Liver (tissue), 9 donors: Measurements from ENCODE around the gene TOX2. TPM values are rescaled to one million over a fixed set of nuclear protein-coding genes. Genes with fewer than 3 reads are reported as not detected.

ENCODE experiments used
- DNase-seq: peaks from one replicate; pipeline ENCODE4 v3.0.0-alpha.2; 2017; ENCODE audit warnings: low spot score
- H3K27ac ChIP-seq, 2 donors: one replicate each; pipeline ENCODE4 v1.7.0; 2013; ENCODE audit warnings: inconsistent platforms in 2 of 2, low read length in 2 of 2, control low read depth in 1 of 2, low read depth in 1 of 2, mild to moderate bottlenecking in 1 of 2
- H3K27me3 ChIP-seq, 4 donors: one replicate each; pipeline versions ENCODE4 v1.6.1 to v1.7.0; 2013; ENCODE audit warnings: low read length in 3 of 4, inconsistent platforms in 1 of 4, mild to moderate bottlenecking in 1 of 4, moderate library complexity in 1 of 4; ENCODE audit not compliant: control insufficient read depth in 4 of 4, insufficient read depth in 4 of 4
- H3K36me3 ChIP-seq, 4 donors: one replicate each; pipeline versions ENCODE4 v1.6.1 to v1.7.0; 2013; ENCODE audit warnings: low read length in 3 of 4, mild to moderate bottlenecking in 3 of 4, low read depth in 1 of 4, moderate library complexity in 1 of 4; ENCODE audit not compliant: control insufficient read depth in 4 of 4, insufficient read depth in 3 of 4
- H3K4me1 ChIP-seq, 4 donors: one replicate each; pipeline versions ENCODE4 v1.6.1 to v1.7.0; 2013; ENCODE audit warnings: low read length in 3 of 4, mild to moderate bottlenecking in 3 of 4, moderate library complexity in 1 of 4; ENCODE audit not compliant: control insufficient read depth in 4 of 4, insufficient read depth in 4 of 4
- H3K4me3 ChIP-seq, 3 donors: one replicate each; pipeline versions ENCODE4 v1.6.1 to v1.7.0; 2013; ENCODE audit warnings: low read length in 3 of 3, control low read depth in 1 of 3, low read depth in 1 of 3, mild to moderate bottlenecking in 1 of 3
- H3K9ac ChIP-seq, 2 donors: one replicate each; pipeline ENCODE4 v1.7.0; 2013; ENCODE audit warnings: low read length in 2 of 2, mild to moderate bottlenecking in 2 of 2, moderate library complexity in 2 of 2, control low read depth in 1 of 2, low read depth in 1 of 2
- H3K9me3 ChIP-seq, 4 donors: one replicate each; pipeline versions ENCODE4 v1.6.1 to v1.7.0; 2013; ENCODE audit warnings: low read length in 3 of 4; ENCODE audit not compliant: control insufficient read depth in 4 of 4
- ATF3 ChIP-seq: IDR thresholded peaks from 2 replicates; pipeline ENCODE4 v1.6.1; 2016; ENCODE audit warnings: antibody characterized with exemption
- CTCF ChIP-seq: fragments of 150-350 bp; IDR thresholded peaks from 2 replicates; pipeline ENCODE4 v1.5.1; 2017; ENCODE audit warnings: improper control_type of control experiment, low read depth, low read length; ENCODE audit not compliant: missing input control
- EGR1 ChIP-seq, 2 donors: IDR thresholded peaks; 2 replicates each; pipeline ENCODE4 v1.6.1; 2016 to 2018; ENCODE audit warnings: antibody characterized with exemption in 2 of 2, low read depth in 2 of 2
- FOXA1 ChIP-seq: IDR thresholded peaks from 2 replicates; pipeline ENCODE4 v1.6.1; 2016; ENCODE audit warnings: antibody characterized with exemption
- FOXA2 ChIP-seq: IDR thresholded peaks from 2 replicates; pipeline ENCODE4 v1.6.1; 2016; ENCODE audit warnings: antibody characterized with exemption
- GABPA ChIP-seq, 2 donors: IDR thresholded peaks in 1 of 2; conservative IDR thresholded peaks in 1 of 2; 2 replicates each; pipeline ENCODE4 v1.6.1; 2016; ENCODE audit warnings: antibody characterized with exemption in 2 of 2, mild to moderate bottlenecking in 1 of 2, moderate library complexity in 1 of 2
- HNF4A ChIP-seq, 2 donors: conservative IDR thresholded peaks; 2 replicates each; pipeline ENCODE4 v1.6.1; 2016; ENCODE audit warnings: antibody characterized with exemption in 2 of 2, mild to moderate bottlenecking in 2 of 2
- HNF4G ChIP-seq: IDR thresholded peaks from 2 replicates; pipeline ENCODE4 v1.6.1; 2016; ENCODE audit warnings: antibody characterized with exemption
- JUND ChIP-seq, 2 donors: IDR thresholded peaks; 2 replicates each; pipeline ENCODE4 v1.6.1; 2016; ENCODE audit warnings: antibody characterized with exemption in 2 of 2
- MAX ChIP-seq: IDR thresholded peaks from 2 replicates; pipeline ENCODE4 v1.6.1; 2016; ENCODE audit warnings: antibody characterized with exemption
- NR2F2 ChIP-seq: IDR thresholded peaks from 2 replicates; pipeline ENCODE4 v1.6.1; 2016; ENCODE audit warnings: antibody characterized with exemption
- RAD21 ChIP-seq, 2 donors: IDR thresholded peaks; 2 replicates each; pipeline ENCODE4 v1.6.1; 2016; ENCODE audit warnings: antibody characterized with exemption in 2 of 2, mild to moderate bottlenecking in 2 of 2
- REST ChIP-seq: IDR thresholded peaks from 2 replicates; pipeline ENCODE4 v1.6.1; 2016; ENCODE audit warnings: antibody characterized with exemption, mild to moderate bottlenecking
- RXRA ChIP-seq, 2 donors: IDR thresholded peaks; 2 replicates each; pipeline ENCODE4 v1.6.1; 2017 to 2018; ENCODE audit warnings: antibody characterized with exemption in 2 of 2, mild to moderate bottlenecking in 1 of 2
- SP1 ChIP-seq: IDR thresholded peaks from 2 replicates; pipeline ENCODE4 v1.6.1; 2018; ENCODE audit warnings: antibody characterized with exemption, mild to moderate bottlenecking
- TAF1 ChIP-seq: conservative IDR thresholded peaks from 2 replicates; pipeline ENCODE4 v1.6.1; 2016; ENCODE audit warnings: antibody characterized with exemption, mild to moderate bottlenecking
- YY1 ChIP-seq: IDR thresholded peaks from 2 replicates; pipeline ENCODE4 v1.6.1; 2016; ENCODE audit warnings: antibody characterized with exemption, mild to moderate bottlenecking
- ZBTB33 ChIP-seq: IDR thresholded peaks from 2 replicates; pipeline ENCODE4 v1.6.1; 2016; ENCODE audit warnings: antibody characterized with exemption
- WGBS: extraction: QIAGEN DNeasy Blood & Tissue Kit; methylation state at CpG from one replicate; pipeline ENCODE4 v1.1.7; 2013; 5-methylcytosine and 5-hydroxymethylcytosine counted together
- polyA plus RNA-seq, 2 donors: library from polyadenylated mRNA; stranded (reverse) in 1 of 2; unstranded in 1 of 2; fragments of 200-250 nt in 1 of 2; fragments of >200 nt in 1 of 2; fragmentation: Nextera tagmentation in 1 of 2; extraction: Ambion mirVana in 1 of 2; gene quantifications; one replicate each; pipeline versions ENCODE4 v1.2.1 to v1.2.3, GENCODE V29; 2013 to 2015
- total RNA-seq, 2 donors: library from RNA; depleted of rRNA; stranded (reverse); fragments of >200 nt; gene quantifications; one replicate each; pipeline ENCODE4 v1.2.3, GENCODE V29; 2014
- donor health status: healthy.
- donor health status: healthy.
- donor health status: healthy.
- donor health status: healthy.
- donor health status: healthy.

The TOX2 gene
- total and polyA plus RNA-seq, 4 donors: 0.33 to 2.7 (median 1.4) TPM

- no peaks in the 10 kb centered on the region for H3K9me3 ChIP-seq
- H3K4me1 ChIP-seq: peaks cover 0 to 1% (median 0%) of the 10 kb centered on the region in 4 donors
- TF ChIP-seq YY1 (no peak), HNF4G (no peak)
- H3K4me3 ChIP-seq: no peak overlapping the region
- H3K27ac ChIP-seq: no peak overlapping the region
- 97% methylated on average over 2 of the region's 2 CpGs for WGBS
- no peak for DNase-seq
- H3K36me3 ChIP-seq: no peaks in the 10 kb centered on the region
- no peak overlapping the region for H3K9ac ChIP-seq
- no peaks in the 10 kb centered on the region for H3K27me3 ChIP-seq
Measured at GRCh38 chr20:43972692-43973091, 58.0 kb downstream of the TOX2 start.

GRCh38 chr20:43973231-43973630 is 58.6 kb downstream of the TOX2 start:
- no peak for TF ChIP-seq GABPA (IDR thresholded peaks at IDR 0.05 in 1 of 2, conservative IDR thresholded peaks at IDR 0.05 in 1 of 2)
- no peaks in the 10 kb centered on the region for H3K36me3 ChIP-seq
- no peak for DNase-seq
- H3K27me3 ChIP-seq: no peaks in the 10 kb centered on the region
- H3K9me3 ChIP-seq: no peaks in the 10 kb centered on the region
- no peak overlapping the region for H3K9ac ChIP-seq
- WGBS: 95% methylated on average over 6 of the region's 6 CpGs
- H3K4me3 ChIP-seq: no peak overlapping the region
- peaks cover 0 to 1% (median 0%) of the 10 kb centered on the region in 4 donors for H3K4me1 ChIP-seq
- H3K27ac ChIP-seq: no peak overlapping the region

GRCh38 chr20:43973671-43974450 is 59.2 kb downstream of the TOX2 start:
- H3K4me1 ChIP-seq: peaks cover 0 to 1% (median 0%) of the 10 kb centered on the region in 4 donors
- H3K9me3 ChIP-seq: no peaks in the 10 kb centered on the region
- H3K9ac ChIP-seq: no peak overlapping the region
- no peak overlapping the region for H3K4me3 ChIP-seq
- no peak for TF ChIP-seq FOXA2
- no peak for TF ChIP-seq SP1
- no peak for TF ChIP-seq ATF3
- no peak for TF ChIP-seq RAD21 (IDR thresholded peaks at IDR 0.05)
- TF ChIP-seq MAX: no peak
- no peak for TF ChIP-seq REST
- no peak for TF ChIP-seq GABPA (IDR thresholded peaks at IDR 0.05 in 1 of 2, conservative IDR thresholded peaks at IDR 0.05 in 1 of 2)
- no peak for TF ChIP-seq RXRA (IDR thresholded peaks at IDR 0.05)
- TF ChIP-seq JUND (IDR thresholded peaks at IDR 0.05): no peak
- no peak for TF ChIP-seq HNF4G
- TF ChIP-seq TAF1: no peak
- TF ChIP-seq FOXA1: no peak
- no peak for TF ChIP-seq ZBTB33
- TF ChIP-seq NR2F2: no peak
- no peak for TF ChIP-seq HNF4A (conservative IDR thresholded peaks at IDR 0.05)
- TF ChIP-seq CTCF: no peak
- no peak for TF ChIP-seq YY1
- TF ChIP-seq EGR1 (IDR thresholded peaks at IDR 0.05; ENCODE audit: low read depth in 2 of 2): no peak
- WGBS: 87% methylated on average over 8 of the region's 8 CpGs
- H3K36me3 ChIP-seq: no peaks in the 10 kb centered on the region
- H3K27me3 ChIP-seq: no peaks in the 10 kb centered on the region
- no peak for DNase-seq
- H3K27ac ChIP-seq: no peak overlapping the region
